Measurements from ENCODE around the gene TRHDE.

DNA sequence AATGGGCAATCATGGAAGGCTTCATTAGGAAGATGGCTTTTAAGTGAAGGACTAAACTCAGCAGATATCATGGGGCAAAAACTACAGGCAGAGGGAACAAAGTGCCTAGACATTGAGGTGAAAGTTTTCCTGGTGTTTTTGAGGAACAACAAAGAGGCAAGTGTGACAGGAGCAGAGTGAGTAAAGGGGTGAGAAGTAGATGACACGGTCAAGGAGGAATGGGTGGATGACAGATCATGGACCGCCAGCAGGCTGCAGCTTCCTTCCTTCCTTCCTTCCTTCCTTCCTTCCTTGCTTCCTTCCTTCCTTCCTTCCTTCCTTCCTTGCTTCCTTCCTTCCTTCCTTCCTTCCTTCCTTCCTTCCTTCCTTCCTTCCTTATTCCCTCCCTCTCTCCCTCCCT lies 108.3 kb downstream of the TRHDE start:
- TF ChIP-seq, protein P1, sequence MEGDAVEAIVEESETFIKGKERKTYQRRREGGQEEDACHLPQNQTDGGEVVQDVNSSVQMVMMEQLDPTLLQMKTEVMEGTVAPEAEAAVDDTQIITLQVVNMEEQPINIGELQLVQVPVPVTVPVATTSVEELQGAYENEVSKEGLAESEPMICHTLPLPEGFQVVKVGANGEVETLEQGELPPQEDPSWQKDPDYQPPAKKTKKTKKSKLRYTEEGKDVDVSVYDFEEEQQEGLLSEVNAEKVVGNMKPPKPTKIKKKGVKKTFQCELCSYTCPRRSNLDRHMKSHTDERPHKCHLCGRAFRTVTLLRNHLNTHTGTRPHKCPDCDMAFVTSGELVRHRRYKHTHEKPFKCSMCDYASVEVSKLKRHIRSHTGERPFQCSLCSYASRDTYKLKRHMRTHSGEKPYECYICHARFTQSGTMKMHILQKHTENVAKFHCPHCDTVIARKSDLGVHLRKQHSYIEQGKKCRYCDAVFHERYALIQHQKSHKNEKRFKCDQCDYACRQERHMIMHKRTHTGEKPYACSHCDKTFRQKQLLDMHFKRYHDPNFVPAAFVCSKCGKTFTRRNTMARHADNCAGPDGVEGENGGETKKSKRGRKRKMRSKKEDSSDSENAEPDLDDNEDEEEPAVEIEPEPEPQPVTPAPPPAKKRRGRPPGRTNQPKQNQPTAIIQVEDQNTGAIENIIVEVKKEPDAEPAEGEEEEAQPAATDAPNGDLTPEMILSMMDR (IDR thresholded peaks at IDR 0.05; ENCODE audit: insufficient read depth, low read length, poor library complexity, severe bottlenecking): no peak
- no peak for TF ChIP-seq EZH2phosphoT487 (conservative IDR thresholded peaks at IDR 0.05; ENCODE audit: low read length)

All from SU-DHL-6 (cell line).